ENCODE measurements around the gene NPAS2. TPM values are rescaled to one million over a fixed set of nuclear protein-coding genes. Genes with fewer than 3 reads are reported as not detected.

The NPAS2 gene
- total RNA-seq, 1 donor from 2014 or later = 39.4 TPM

GRCh38 chr2:101040072-101040471 lies 220.1 kb downstream of the NPAS2 start:
- Histone ChIP-seq H3K27me3 (no peaks in the 10 kb centered on the region), H3K4me2 (no peak overlapping the region), H4K20me1 (ENCODE audit: low read depth) (no peaks in the 10 kb centered on the region), H3K4me3 (no peak overlapping the region), H2AFZ (replicated peaks) (peak overlapping the region; percentile 26), H3K27ac (no peak overlapping the region), H3F3A (ENCODE audit: low read depth) (no peaks in the 10 kb centered on the region), H3K4me1 (no peaks in the 10 kb centered on the region), H3K79me2 (ENCODE audit: low read depth) (no peaks in the 10 kb centered on the region), H3K9ac (no peak overlapping the region), H3K9me3 (ENCODE audit: low read depth) (no peaks in the 10 kb centered on the region), H3K36me3 (no peaks in the 10 kb centered on the region)
- H3K9me3 Mint-ChIP-seq = no peaks in the 10 kb centered on the region
- TF ChIP-seq EZH2 (IDR thresholded peaks at IDR 0.05) (no peak), CTCF (IDR thresholded peaks at IDR 0.05) (no peak), EZH2phosphoT487 (IDR thresholded peaks at IDR 0.05) (no peak)
- DNase-seq (ENCODE audit: low spot score) = no peak
- H3K27ac Mint-ChIP-seq = no peak overlapping the region
- H3K36me3 Mint-ChIP-seq = peaks cover 2% of the 10 kb centered on the region
- no peak overlapping the region for H3K4me3 Mint-ChIP-seq
- H3K4me1 Mint-ChIP-seq = no peaks in the 10 kb centered on the region
- peaks cover 4% of the 10 kb centered on the region for H3K27me3 Mint-ChIP-seq (ENCODE audit: insufficient read depth, low read depth)

- no peak overlapping the region for H3K9ac ChIP-seq
- Mint-ChIP-seq H3K27ac (no peak overlapping the region), H3K36me3 (peaks cover 2% of the 10 kb centered on the region), H3K4me3 (no peak overlapping the region), H3K27me3 (ENCODE audit: insufficient read depth, low read depth) (peaks cover 4% of the 10 kb centered on the region), H3K9me3 (no peaks in the 10 kb centered on the region), H3K4me1 (no peaks in the 10 kb centered on the region)
- no peaks in the 10 kb centered on the region for H3F3A ChIP-seq (ENCODE audit: low read depth)
- H2AFZ ChIP-seq (replicated peaks) = no peak overlapping the region
- H3K9me3 ChIP-seq (ENCODE audit: low read depth) = no peaks in the 10 kb centered on the region
- H3K4me1 ChIP-seq = no peaks in the 10 kb centered on the region
- no peak overlapping the region for H3K4me2 ChIP-seq
- no peaks in the 10 kb centered on the region for H4K20me1 ChIP-seq (ENCODE audit: low read depth)
- H3K27me3 ChIP-seq = no peaks in the 10 kb centered on the region
- H3K79me2 ChIP-seq (ENCODE audit: low read depth) = no peaks in the 10 kb centered on the region
- no peak overlapping the region for H3K4me3 ChIP-seq
- TF ChIP-seq EZH2 (IDR thresholded peaks at IDR 0.05) = no peak
- H3K36me3 ChIP-seq = no peaks in the 10 kb centered on the region
- no peak overlapping the region for H3K27ac ChIP-seq
- DNase-seq (ENCODE audit: low spot score) = no peak
These were observed 220.8 kb downstream of the NPAS2 start for GRCh38 chr2:101040761-101041160.

DNA sequence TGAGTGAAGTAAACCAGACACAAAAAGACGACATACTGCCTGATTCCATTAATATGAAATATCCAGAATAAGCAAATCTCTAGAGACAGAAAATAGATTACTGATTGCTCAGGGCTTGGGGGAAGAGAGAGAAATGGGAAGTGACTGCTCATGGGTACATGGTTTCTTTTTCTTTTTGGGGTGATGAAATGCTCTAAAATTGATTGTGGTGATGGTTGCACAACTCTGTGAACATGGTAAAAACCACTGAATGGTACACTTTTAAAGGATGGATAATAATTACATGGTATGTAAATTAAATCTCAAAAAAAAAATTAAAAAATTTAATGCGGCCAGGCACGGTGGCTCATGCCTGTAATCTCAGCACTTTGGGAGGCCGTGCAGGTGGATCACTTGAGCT lies 221.5 kb downstream of the NPAS2 start:
- Mint-ChIP-seq H3K27ac (no peak overlapping the region), H3K36me3 (peaks cover 2% of the 10 kb centered on the region), H3K27me3 (ENCODE audit: insufficient read depth, low read depth) (no peaks in the 10 kb centered on the region), H3K4me1 (peaks cover 2% of the 10 kb centered on the region), H3K4me3 (no peak overlapping the region), H3K9me3 (no peaks in the 10 kb centered on the region)
- Histone ChIP-seq H3K9ac (no peak overlapping the region), H3K4me1 (peaks cover 3% of the 10 kb centered on the region), H2AFZ (replicated peaks) (no peak overlapping the region), H3K4me2 (no peak overlapping the region), H3K36me3 (no peaks in the 10 kb centered on the region), H3K27me3 (no peaks in the 10 kb centered on the region), H3K4me3 (no peak overlapping the region), H3K27ac (no peak overlapping the region), H3K79me2 (ENCODE audit: low read depth) (no peaks in the 10 kb centered on the region), H4K20me1 (ENCODE audit: low read depth) (no peaks in the 10 kb centered on the region), H3K9me3 (ENCODE audit: low read depth) (no peaks in the 10 kb centered on the region), H3F3A (ENCODE audit: low read depth) (no peaks in the 10 kb centered on the region)
- TF ChIP-seq CTCF (IDR thresholded peaks at IDR 0.05) (no peak), EZH2 (IDR thresholded peaks at IDR 0.05) (no peak), EZH2phosphoT487 (IDR thresholded peaks at IDR 0.05) (no peak)
- DNase-seq (ENCODE audit: low spot score) = no peak

GRCh38 chr2:101045330-101045729 lies 225.4 kb downstream of the NPAS2 start:
- H4K20me1 ChIP-seq (ENCODE audit: low read depth) = no peaks in the 10 kb centered on the region
- Mint-ChIP-seq H3K4me3 (no peak overlapping the region), H3K27me3 (ENCODE audit: insufficient read depth, low read depth) (peaks cover 2% of the 10 kb centered on the region), H3K27ac (no peak overlapping the region), H3K4me1 (peaks cover 9% of the 10 kb centered on the region), H3K9me3 (no peaks in the 10 kb centered on the region), H3K36me3 (peaks cover 5% of the 10 kb centered on the region)
- no peaks in the 10 kb centered on the region for H3K9me3 ChIP-seq (ENCODE audit: low read depth)
- peaks cover 8% of the 10 kb centered on the region for H3K4me1 ChIP-seq
- H3K27ac ChIP-seq = no peak overlapping the region
- H3K79me2 ChIP-seq (ENCODE audit: low read depth) = no peaks in the 10 kb centered on the region
- no peak overlapping the region for H3K4me3 ChIP-seq
- no peaks in the 10 kb centered on the region for H3K36me3 ChIP-seq
- no peaks in the 10 kb centered on the region for H3K27me3 ChIP-seq
- no peaks in the 10 kb centered on the region for H3F3A ChIP-seq (ENCODE audit: low read depth)
- H3K9ac ChIP-seq = no peak overlapping the region
- H3K4me2 ChIP-seq = no peak overlapping the region
- DNase-seq (ENCODE audit: low spot score) = no peak
- no peak overlapping the region for H2AFZ ChIP-seq (replicated peaks)
- TF ChIP-seq EZH2phosphoT487 (IDR thresholded peaks at IDR 0.05) = no peak
- TF ChIP-seq EZH2 (IDR thresholded peaks at IDR 0.05) = no peak
- TF ChIP-seq CTCF (IDR thresholded peaks at IDR 0.05) = no peak

Other genes with a start within 250 kb of the NPAS2 start
- gene RPL31, start 182.2 kb downstream of the NPAS2 start, total RNA-seq (ENCODE audit: low replicate concordance) = 2,151 and 2,596 TPM in 2 replicates